OCI-LY1 (cell line): ENCODE data around the gene SLC38A2.

Experiments
- H2AFZ ChIP-seq: fragments of 200-600 bp; sonication (generic), shearing (Covaris generic); 2 replicates; pipeline ENCODE4 v1.6.0; 2014; ENCODE audit warnings: antibody characterized with exemption, mild to moderate bottlenecking, low read length
- H3F3A ChIP-seq: fragments of 200-600 bp; sonication (generic), shearing (Covaris generic); 2 replicates; pipeline ENCODE4 v1.6.0; 2014; ENCODE audit warnings: mild to moderate bottlenecking, antibody characterized with exemption, low read length, moderate library complexity; ENCODE audit not compliant: insufficient read depth
- H3K27ac ChIP-seq: fragments of 200-600 bp; sonication (generic); 2 replicates; pipeline ENCODE4 v1.5.1; 2014; ENCODE audit warnings: low read length, mixed run types, mild to moderate bottlenecking, low read depth; ENCODE audit not compliant: poor library complexity, severe bottlenecking
- H3K27me3 ChIP-seq: fragments of 200-600 bp; sonication (generic); 2 replicates; pipeline ENCODE4 v1.6.0; 2014; ENCODE audit warnings: antibody characterized with exemption, mild to moderate bottlenecking, low read length, moderate library complexity; ENCODE audit not compliant: insufficient read depth
- H3K36me3 ChIP-seq: fragments of 200-600 bp; sonication (generic); 2 replicates; pipeline ENCODE4 v1.6.1; 2014; ENCODE audit warnings: mild to moderate bottlenecking, antibody characterized with exemption, low read length, moderate library complexity, mixed read lengths; ENCODE audit not compliant: insufficient read depth
- H3K4me1 ChIP-seq: fragments of 200-600 bp; sonication (generic); 2 replicates; pipeline ENCODE4 v1.5.1; 2014; ENCODE audit warnings: mild to moderate bottlenecking, low read length, moderate library complexity; ENCODE audit not compliant: insufficient read depth, severe bottlenecking
- H3K4me2 ChIP-seq: fragments of 200-600 bp; sonication (generic), shearing (Covaris generic); 2 replicates; pipeline ENCODE4 v1.6.1; 2014; ENCODE audit warnings: low read length
- H3K4me3 ChIP-seq: fragments of 200-600 bp; sonication (generic); 2 replicates; pipeline ENCODE4 v1.5.1; 2014; ENCODE audit warnings: low read length, low read depth, mild to moderate bottlenecking, mixed read lengths; ENCODE audit not compliant: poor library complexity, severe bottlenecking
- H3K79me2 ChIP-seq: fragments of 200-600 bp; shearing (Covaris generic); 2 replicates; pipeline ENCODE4 v1.6.1; 2016; ENCODE audit warnings: mixed run types, low read length, mixed read lengths; ENCODE audit not compliant: insufficient read depth
- H3K9ac ChIP-seq: fragments of 200-600 bp; sonication (generic), shearing (Covaris generic); 2 replicates; pipeline ENCODE4 v1.6.1; 2014; ENCODE audit warnings: mild to moderate bottlenecking, low read length, mixed read lengths
- H3K9me2 ChIP-seq: fragments of 200-600 bp; sonication (generic), shearing (Covaris generic); 2 replicates; pipeline ENCODE4 v1.6.1; 2014; ENCODE audit warnings: low read depth, mild to moderate bottlenecking, low read length, mixed read lengths
- H3K9me3 ChIP-seq: fragments of 200-600 bp; shearing (Covaris generic); 2 replicates; pipeline ENCODE4 v1.6.1; 2014; ENCODE audit warnings: low read length, mixed read lengths
- H4K20me1 ChIP-seq: fragments of 200-600 bp; sonication (generic), shearing (Covaris generic); 2 replicates; pipeline ENCODE4 v1.6.0; 2016; ENCODE audit warnings: mild to moderate bottlenecking, low read length; ENCODE audit not compliant: insufficient read depth
- EZH2 ChIP-seq: fragments of 200-600 bp; sonication (generic), shearing (Covaris generic); IDR thresholded peaks from 2 replicates; pipeline ENCODE4 v1.8.0; 2017; ENCODE audit warnings: borderline replicate concordance, mixed run types, mild to moderate bottlenecking, antibody characterized with exemption, low read length, moderate library complexity, mixed read lengths
- TF ChIP-seq, protein P1 (sequence below): fragments of 200-600 bp; sonication (generic), shearing (Covaris generic); IDR thresholded peaks from 2 replicates; pipeline ENCODE4 v1.5.1; 2017; ENCODE audit warnings: mild to moderate bottlenecking, antibody characterized with exemption, low read length, moderate library complexity, mixed read lengths

SLC38A2 gene

DNA sequence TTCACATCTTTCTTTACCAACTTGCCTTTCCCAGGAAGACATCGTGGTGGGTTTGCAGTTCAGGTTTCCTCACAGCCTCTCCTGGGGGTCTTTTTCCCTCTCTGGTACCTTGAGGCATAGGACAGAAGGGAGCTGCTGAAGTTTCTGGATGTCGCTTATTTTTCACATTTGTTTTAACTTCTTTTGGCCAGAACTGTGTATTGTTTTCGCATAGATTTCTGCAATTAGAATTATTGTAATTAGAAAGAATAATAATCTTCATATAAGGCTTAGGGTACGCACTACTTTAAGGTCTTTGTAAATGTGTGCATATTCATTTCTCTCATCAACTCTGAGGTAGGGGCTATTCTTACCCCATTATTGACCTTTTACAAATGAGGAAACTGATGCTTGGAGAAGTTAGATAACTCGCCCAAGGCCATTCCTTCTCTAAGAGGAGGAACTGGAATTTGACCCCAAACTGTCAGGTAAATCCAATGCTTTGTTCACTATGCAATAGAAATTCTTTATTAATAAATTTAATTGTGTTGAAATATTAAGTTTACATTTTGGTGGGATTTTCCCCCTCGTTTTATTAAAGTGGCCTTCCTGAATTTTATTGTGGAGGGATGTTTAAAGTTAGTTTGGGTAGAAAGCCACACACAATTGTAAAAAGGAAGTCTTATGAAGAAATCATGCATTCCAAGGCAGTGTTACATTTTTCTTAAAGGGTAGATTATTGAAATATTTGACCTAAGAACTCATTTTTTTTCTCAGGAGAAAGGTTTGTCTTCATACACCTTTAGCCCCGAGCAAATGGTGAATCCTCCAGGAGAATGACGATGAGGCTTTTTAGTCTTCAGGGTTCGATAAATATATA, 12.1 kb upstream of the SLC38A2 start:
- Histone ChIP-seq H3K27me3 (no peaks in the 10 kb centered on the region), H3K4me1 (peaks cover 65% of the 10 kb centered on the region), H3K4me2 (peak overlapping the region; percentile 80), H3K9ac (peak overlapping the region; percentile 84), H3K36me3 (no peaks in the 10 kb centered on the region), H3K9me3 (no peaks in the 10 kb centered on the region), H3F3A (peaks cover 8% of the 10 kb centered on the region; the same call in 1 of the 2 replicates), H3K4me3 (peak overlapping the region; percentile 80), H3K79me2 (no peaks in the 10 kb centered on the region), H4K20me1 (no peaks in the 10 kb centered on the region), H2AFZ (no peak overlapping the region), H3K9me2 (no peaks in the 10 kb centered on the region), H3K27ac (no peak overlapping the region)
- TF ChIP-seq, protein P1, sequence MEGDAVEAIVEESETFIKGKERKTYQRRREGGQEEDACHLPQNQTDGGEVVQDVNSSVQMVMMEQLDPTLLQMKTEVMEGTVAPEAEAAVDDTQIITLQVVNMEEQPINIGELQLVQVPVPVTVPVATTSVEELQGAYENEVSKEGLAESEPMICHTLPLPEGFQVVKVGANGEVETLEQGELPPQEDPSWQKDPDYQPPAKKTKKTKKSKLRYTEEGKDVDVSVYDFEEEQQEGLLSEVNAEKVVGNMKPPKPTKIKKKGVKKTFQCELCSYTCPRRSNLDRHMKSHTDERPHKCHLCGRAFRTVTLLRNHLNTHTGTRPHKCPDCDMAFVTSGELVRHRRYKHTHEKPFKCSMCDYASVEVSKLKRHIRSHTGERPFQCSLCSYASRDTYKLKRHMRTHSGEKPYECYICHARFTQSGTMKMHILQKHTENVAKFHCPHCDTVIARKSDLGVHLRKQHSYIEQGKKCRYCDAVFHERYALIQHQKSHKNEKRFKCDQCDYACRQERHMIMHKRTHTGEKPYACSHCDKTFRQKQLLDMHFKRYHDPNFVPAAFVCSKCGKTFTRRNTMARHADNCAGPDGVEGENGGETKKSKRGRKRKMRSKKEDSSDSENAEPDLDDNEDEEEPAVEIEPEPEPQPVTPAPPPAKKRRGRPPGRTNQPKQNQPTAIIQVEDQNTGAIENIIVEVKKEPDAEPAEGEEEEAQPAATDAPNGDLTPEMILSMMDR, result no peak
- TF ChIP-seq EZH2, result no peak

DNA sequence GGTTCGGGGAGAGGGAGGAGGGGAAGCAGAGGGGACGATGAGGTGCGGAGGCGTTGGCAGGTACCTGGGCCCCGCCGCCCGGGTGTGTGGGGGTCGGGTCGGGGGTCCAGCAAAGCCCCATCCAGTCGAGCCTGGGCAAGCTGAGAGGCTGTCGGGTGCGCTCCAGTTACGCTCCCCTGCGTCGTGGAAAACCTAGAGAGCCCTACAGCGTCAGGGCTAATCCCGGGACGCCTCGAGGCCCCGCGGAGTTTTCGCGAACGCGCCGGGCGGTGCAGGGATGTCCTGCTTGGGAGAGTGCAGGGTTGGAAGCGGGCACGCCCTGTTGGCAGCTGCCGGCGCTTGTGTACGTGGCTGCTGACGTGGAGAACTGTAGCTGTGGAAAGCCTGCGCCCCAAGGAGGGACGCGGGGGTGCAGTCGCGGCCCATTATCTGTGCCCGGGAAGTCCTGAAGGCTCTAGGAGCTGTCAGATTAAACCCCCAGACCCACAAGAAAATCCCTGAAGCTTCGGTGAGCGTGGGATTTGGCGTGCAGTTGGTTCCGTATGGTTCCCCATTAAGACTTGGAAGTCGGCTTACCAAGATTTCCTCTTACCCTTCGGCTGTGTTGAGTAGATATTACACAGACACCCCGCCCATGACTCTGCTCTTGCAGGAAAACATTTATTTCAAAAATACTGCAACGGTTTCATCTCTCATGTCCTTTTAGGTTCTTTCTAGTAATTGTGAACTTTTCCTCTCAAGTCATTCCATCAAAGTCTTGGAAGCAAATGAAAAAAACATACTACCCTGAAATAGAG, 11.3 kb upstream of the SLC38A2 start:
- H3K27ac ChIP-seq, result peak overlapping the region; percentile 42
- no peaks in the 10 kb centered on the region for H4K20me1 ChIP-seq
- H3K9me2 ChIP-seq, result no peaks in the 10 kb centered on the region
- H3F3A ChIP-seq, result peaks cover 8% of the 10 kb centered on the region; the same call in 1 of the 2 replicates
- TF ChIP-seq, protein P1, result no peak
- TF ChIP-seq EZH2, result no peak
- no peaks in the 10 kb centered on the region for H3K79me2 ChIP-seq
- no peaks in the 10 kb centered on the region for H3K27me3 ChIP-seq
- peak overlapping the region; percentile 80 for H3K4me3 ChIP-seq
- H2AFZ ChIP-seq, result no peak overlapping the region
- H3K9me3 ChIP-seq, result no peaks in the 10 kb centered on the region
- no peaks in the 10 kb centered on the region for H3K36me3 ChIP-seq
- peak overlapping the region; percentile 84 for H3K9ac ChIP-seq
- H3K4me1 ChIP-seq, result peaks cover 57% of the 10 kb centered on the region
- peak overlapping the region; percentile 80 for H3K4me2 ChIP-seq

DNA sequence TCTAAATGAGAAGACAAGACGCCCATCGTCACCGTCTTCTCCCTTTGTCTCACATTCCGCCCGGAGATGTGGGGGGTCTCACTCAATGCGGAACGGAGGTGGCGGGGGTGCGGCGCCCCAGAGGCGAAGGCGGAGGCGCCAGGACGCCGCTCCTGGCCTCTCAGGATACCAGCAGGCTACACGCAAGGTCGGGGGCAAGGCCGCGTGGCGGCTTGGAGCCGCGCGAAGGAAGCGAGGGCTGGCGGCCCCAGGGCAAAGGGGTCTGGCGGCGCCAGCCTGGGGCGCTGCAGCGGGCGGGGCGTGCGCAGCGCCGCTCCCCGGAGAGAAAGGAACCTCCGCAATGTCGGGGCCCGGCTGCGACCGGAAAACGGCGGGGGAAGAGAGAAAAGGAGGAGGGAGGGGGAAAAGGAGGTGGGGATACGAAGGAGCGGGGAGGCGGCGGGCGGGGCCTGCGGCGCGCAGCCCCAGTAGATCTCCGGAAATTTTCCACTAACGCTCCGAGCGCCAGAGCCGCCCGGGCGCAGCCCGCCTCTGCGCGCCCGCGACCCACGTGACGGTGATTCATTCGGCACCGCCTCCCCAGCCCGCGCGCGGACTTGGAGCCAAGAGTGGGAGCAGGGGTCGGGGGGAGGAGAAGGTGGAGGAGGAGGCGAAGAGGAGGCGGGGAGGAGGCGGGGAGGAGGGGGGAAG, 10.5 kb upstream of the SLC38A2 start:
- H3K27me3 ChIP-seq, result no peaks in the 10 kb centered on the region
- no peaks in the 10 kb centered on the region for H3K36me3 ChIP-seq
- H3F3A ChIP-seq, result peaks cover 7% of the 10 kb centered on the region; the same call in 1 of the 2 replicates
- H3K4me2 ChIP-seq, result peak overlapping the region; percentile 80
- no peaks in the 10 kb centered on the region for H4K20me1 ChIP-seq
- H3K4me3 ChIP-seq, result peak overlapping the region; percentile 80
- peak overlapping the region; percentile 57 for H3K27ac ChIP-seq
- H3K4me1 ChIP-seq, result peaks cover 49% of the 10 kb centered on the region
- H2AFZ ChIP-seq, result peak overlapping the region; percentile 72; the same call in 1 of the 2 replicates
- no peaks in the 10 kb centered on the region for H3K79me2 ChIP-seq
- no peaks in the 10 kb centered on the region for H3K9me2 ChIP-seq
- H3K9me3 ChIP-seq, result no peaks in the 10 kb centered on the region
- TF ChIP-seq EZH2, result no peak
- TF ChIP-seq, protein P1, result peak; percentile 37; the same call in 1 of the 2 replicates
- peak overlapping the region; percentile 84 for H3K9ac ChIP-seq
